Mesenteric fat pad (tissue), 1 donor: ENCODE results near the gene MAGEB1. TPM values are rescaled to one million over a fixed set of nuclear protein-coding genes. Genes with fewer than 3 reads are reported as not detected.

Experiments used
- DNase-seq: peaks from one replicate; pipeline ENCODE4 v3.0.0-alpha.2; 2020; ENCODE audit warnings: low spot score
- long read RNA-seq: library from polyadenylated mRNA; unstranded; transcript quantifications from one replicate; pipeline ENCODE4 v2.0.0, GENCODE V29; 2020
- total RNA-seq: library from RNA; stranded (reverse); fragmentation: NEBNext Ultra II Directional; extraction: Animal tissue kit (Norgen Biotek cat#: 25700); gene quantifications from one replicate; pipeline ENCODE4 v1.2.1, GENCODE V29; 2021
- donor health status: DM: yes; HTN: yes; CAD: no.

MAGEB1 gene, protein sequence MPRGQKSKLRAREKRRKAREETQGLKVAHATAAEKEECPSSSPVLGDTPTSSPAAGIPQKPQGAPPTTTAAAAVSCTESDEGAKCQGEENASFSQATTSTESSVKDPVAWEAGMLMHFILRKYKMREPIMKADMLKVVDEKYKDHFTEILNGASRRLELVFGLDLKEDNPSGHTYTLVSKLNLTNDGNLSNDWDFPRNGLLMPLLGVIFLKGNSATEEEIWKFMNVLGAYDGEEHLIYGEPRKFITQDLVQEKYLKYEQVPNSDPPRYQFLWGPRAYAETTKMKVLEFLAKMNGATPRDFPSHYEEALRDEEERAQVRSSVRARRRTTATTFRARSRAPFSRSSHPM
- total RNA-seq, result not detected
- long read RNA-seq, result 0 reads

- no peak for DNase-seq
These were observed at the start of gene MAGEB1 for GRCh38 chrX:30246769-30247489. Gene MAGEB1, plus strand, starts transcription at chrX:30247146. Its CDS starts 3,348 bp downstream, at chrX:30250494.

DNA sequence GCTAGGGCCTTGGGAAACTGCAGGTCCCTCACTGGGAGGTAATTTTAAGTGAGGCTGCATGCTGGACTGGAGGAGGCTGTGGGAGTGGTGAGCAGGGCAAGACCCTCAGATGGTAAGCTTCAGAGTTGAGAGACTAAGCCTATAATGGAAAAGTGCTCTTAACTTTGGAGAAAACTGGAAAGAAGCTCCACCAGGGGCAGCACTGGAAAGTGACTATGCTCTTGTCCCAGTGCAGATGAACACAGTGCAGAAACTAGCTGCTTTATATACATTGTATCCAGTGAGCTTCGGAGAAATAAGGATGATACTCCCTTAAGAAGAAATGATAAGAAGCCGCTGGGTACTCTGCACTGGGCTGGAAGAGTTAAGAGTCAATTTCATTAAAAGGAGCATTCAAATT lies 34.8 kb upstream of the MAGEB1 start:
- no peak for DNase-seq

DNA sequence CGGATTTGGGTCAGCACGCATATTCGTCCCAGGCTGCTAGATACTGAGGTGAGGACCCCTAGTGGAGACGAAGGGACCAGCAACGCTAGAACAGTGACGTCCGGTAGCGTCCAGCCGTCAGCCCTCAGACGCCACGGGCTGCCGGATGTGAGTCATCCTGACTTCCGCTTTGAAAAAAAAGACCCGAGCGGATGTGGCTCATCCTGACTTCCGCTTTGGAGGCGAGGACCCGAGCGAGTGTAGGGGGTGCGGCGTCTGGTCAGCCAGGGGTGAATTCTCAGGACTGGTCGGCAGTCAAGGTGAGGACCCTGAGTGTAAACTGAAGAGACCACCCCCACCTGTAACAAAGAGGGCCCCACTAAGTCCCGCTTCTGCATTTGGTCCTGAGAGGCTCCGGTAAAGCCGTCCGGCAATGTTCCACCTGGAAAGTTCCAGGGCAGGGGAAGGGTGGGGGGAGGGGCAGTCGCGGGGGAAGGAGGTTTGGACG lies 31.5 kb upstream of the MAGEB1 start, which contains the start of gene MAGEB2:
Gene MAGEB2 (plus strand): TSS at position 207 of the 487 bp plus-strand sequence. CDS start 3,018 bp downstream, outside the sequence.
- DNase-seq, result no peak

GRCh38 chrX:30217465-30217864 lies 29.5 kb upstream of the MAGEB1 start:
- DNase-seq, result no peak

GRCh38 chrX:30219372-30219771 lies 27.6 kb upstream of the MAGEB1 start:
- no peak for DNase-seq

DNA sequence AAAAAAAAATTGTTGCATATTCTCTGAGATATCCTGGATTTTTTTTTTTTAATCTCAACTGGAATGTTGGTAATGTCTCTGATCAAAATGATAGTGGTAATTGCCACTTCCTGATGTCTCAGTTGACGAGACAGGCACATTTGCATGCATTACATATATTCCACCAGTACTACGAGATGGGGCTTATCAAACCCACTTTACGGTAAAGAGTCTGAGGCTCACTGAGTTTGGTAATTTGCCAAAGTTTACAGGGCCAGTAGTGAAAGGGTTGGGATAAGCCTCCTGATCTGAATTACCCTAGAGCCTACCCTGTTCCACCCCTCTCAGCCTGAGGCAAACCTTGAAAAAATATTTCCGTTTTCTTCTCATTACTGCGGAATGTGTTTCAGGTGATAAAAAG lies 26.3 kb upstream of the MAGEB1 start:
- DNase-seq, result no peak

DNA sequence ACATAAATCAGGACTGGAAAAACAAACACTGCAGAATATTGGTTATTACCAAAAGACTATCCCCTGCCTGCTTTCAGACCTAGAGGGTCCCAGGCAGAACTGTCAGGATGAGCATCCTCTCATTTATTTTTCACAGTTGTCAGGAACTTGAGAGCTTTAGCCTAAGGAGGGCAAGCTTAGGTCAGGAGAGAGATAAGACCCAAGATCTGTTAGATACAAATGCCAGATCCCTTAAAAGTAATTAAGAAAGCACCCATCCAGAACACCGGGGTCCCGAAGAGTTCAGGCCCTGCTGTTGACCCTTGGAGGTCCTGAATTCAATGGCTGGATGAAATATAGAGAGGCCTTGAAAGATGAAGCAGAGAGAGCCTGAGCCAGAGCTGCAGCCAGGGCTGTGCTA lies 22.4 kb upstream of the MAGEB1 start:
- no peak for DNase-seq

DNA sequence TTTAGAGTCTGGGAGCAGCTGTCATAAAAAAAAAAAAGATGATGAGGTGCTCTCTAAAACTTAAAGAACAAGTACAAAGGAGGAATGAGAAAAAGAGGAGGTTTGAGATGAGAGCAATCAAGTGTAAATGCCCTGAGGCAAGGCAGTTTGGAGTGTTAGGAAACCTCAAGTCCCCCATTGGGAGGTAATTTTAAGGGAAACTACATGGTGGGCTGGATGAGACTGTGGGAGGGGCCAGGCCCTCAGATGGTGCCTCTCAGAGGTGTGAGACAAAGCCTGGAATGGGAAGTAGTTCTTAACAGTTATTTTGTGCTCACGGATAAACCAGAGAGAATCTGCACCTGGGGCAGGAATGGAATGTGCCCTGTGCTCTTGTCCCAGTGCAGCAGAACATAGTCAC lies 18.4 kb upstream of the MAGEB1 start:
- DNase-seq, result no peak

DNA sequence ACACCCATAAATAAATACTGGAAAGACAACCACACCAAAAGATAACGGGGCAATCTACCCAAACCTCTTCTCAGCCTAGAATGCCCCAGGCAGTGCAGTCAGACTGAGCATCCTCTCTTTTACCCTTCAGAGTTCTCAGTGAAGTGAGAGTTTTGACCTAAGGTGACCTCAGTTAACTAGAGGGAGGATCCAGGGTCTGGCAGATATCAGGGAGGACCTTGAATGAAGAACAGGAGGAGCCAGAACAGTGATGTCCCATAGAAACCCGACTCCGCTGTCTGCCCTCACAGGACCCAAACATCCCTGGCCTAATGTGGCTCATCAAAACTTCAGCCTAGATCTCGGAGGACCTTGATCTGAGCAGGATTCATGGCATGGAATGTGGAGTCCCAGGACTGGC lies 16.6 kb upstream of the MAGEB1 start, which contains the start of gene MAGEB3:
Gene MAGEB3 (plus strand): TSS at position 263 of the 400 bp plus-strand sequence. CDS start 5,268 bp downstream, outside the sequence.
- DNase-seq, result no peak

GRCh38 chrX:30241724-30242415 lies 5.1 kb upstream of the MAGEB1 start, which contains the start of gene MAGEB4:
Gene MAGEB4, plus strand, starts transcription at chrX:30242000. Its CDS starts 136 bp downstream, at chrX:30242136.
- DNase-seq, result no peak

DNA sequence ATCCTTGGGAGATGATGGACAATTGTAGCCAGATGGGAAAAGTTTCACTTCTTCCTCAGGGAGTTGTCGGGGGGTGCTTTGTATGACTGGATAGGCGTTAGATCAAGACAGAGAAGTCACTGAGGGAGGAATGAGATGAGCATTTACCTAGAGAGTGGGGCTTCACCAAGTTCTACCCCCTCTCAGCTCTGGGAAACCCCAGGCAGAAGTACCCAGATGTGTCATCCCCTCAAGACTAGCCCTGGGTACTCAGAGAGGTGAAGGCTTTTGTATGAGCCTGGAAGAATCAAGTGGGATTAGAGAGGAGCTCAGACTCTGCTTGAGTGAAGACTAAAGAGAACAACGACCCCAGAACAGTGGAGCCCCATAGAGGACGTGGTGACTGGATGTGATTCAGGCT lies 1.9 kb downstream of the MAGEB1 start:
- DNase-seq, result no peak

- DNase-seq, result no peak
These were observed 6.3 kb downstream of the MAGEB1 start for GRCh38 chrX:30253257-30253656.

DNA sequence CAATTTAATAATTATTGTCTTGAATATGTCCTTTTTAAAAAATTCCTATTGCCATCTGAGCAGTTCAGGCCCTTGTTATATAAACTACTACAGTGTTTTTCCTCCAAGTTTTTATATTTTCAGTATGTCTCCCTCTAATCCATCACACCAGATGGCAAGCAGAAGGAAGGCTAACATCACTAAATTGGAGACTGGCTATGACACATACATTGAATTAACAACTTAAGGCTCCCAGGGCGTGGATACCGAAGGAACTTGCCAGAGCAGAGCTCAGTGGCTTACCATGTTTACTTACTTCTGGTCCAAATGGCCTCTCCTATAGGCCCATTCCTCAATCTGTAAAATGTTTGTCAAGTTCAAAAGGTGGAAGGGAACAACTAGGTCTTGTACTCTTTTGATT lies 13.0 kb downstream of the MAGEB1 start:
- DNase-seq, result no peak

GRCh38 chrX:30261012-30261411 lies 14.1 kb downstream of the MAGEB1 start:
- no peak for DNase-seq

DNA sequence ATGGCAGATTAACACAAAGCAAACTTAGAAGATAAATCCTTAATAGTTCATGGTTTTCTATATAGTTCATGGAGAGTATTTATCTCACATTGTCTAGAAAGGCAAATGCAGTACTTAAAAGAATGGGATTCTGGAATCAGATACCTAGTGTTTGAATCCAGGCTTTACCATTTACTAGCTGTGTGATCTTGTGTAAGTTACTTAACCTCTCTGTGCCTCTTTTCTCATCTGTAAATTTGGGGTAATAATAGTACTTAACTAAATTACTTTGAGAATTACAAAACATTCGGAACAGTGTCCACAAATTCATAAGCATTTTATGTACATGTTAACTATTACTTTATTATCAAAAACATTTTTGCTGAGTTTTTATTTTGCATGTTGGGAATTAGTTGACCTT lies 15.8 kb downstream of the MAGEB1 start:
- DNase-seq, result no peak

DNA sequence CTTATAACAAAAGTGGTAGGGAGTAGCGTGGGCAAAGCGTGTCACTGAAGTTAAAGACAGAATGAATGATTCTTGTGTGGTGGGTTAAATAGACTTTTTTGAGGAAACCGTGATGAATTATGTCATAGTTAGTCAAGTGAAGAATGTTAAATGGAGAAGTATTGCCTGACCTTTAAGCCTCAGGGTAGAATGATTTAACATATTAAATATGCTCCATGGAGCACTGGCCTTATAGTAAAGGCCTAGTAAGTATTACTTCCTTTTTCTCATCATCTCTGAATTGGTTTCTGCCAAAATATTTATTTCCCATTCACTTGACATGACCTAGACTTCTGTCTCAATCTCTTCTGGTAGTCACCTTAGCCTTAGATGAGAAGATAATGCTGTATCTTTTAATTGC lies 23.7 kb downstream of the MAGEB1 start:
- no peak for DNase-seq

GRCh38 chrX:30275498-30275897 lies 28.6 kb downstream of the MAGEB1 start:
- DNase-seq, result no peak

DNA sequence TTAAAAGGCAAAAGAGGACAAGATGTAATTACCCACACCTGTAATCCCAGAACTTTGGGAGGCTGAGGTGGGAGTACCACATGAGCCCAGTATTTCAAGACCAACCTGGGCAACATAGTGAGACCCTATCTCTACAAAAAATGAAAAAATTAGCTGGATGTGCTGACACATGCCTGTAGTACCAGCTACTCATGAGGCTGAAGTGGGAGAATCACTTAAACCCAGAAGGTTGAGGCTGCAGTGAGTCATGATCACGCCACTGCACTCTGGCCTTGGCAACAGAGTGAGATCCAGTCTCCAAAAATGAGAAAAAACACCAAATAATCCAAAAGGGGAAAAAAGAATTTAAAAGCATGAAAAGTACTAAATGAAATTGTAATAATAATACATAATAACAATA lies 31.4 kb downstream of the MAGEB1 start:
- DNase-seq, result no peak

GRCh38 chrX:30280428-30280827 lies 33.5 kb downstream of the MAGEB1 start:
- no peak for DNase-seq

GRCh38 chrX:30282527-30282926 lies 35.6 kb downstream of the MAGEB1 start:
- no peak for DNase-seq

- no peak for DNase-seq
These were observed 36.7 kb downstream of the MAGEB1 start for GRCh38 chrX:30283456-30284200.
